C4-2B (cell line): Measurements from ENCODE around the gene FEN1.

Source experiments
- H3K27ac ChIP-seq: fragments of 450-650 bp; 2 replicates; pipeline ENCODE4 v1.5.1; 2017
- ZFX ChIP-seq: fragments of 450-650 bp; IDR thresholded peaks from 2 replicates; pipeline ENCODE4 v1.6.1; 2017
- TF ChIP-seq, protein P1 (sequence below): fragments of 450-650 bp; conservative IDR thresholded peaks from 2 replicates; pipeline ENCODE4 v1.5.1; 2017; ENCODE audit warnings: mild to moderate bottlenecking

Gene FEN1

DNA sequence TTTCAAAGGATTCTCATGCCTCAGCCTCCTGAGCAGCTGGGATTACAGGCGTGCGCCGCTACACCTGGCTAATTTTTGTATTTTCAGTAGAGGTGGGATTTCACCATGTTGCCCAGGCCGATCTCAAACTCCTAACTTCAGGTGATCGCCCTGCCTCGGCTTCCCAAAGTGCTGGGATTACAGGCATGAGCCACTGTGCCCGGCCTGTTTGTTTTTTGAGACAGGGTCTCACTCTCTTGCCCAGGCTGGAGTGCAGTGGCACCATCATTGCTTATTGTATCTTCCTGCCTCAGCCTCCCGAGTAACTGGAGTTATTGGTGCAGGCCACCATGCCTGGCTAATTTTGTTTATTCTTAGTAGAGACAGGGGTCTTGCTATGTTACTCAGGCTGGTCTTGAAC is 43.5 kb downstream of the FEN1 start:
- H3K27ac ChIP-seq, result no peak overlapping the region
- TF ChIP-seq, protein P1, sequence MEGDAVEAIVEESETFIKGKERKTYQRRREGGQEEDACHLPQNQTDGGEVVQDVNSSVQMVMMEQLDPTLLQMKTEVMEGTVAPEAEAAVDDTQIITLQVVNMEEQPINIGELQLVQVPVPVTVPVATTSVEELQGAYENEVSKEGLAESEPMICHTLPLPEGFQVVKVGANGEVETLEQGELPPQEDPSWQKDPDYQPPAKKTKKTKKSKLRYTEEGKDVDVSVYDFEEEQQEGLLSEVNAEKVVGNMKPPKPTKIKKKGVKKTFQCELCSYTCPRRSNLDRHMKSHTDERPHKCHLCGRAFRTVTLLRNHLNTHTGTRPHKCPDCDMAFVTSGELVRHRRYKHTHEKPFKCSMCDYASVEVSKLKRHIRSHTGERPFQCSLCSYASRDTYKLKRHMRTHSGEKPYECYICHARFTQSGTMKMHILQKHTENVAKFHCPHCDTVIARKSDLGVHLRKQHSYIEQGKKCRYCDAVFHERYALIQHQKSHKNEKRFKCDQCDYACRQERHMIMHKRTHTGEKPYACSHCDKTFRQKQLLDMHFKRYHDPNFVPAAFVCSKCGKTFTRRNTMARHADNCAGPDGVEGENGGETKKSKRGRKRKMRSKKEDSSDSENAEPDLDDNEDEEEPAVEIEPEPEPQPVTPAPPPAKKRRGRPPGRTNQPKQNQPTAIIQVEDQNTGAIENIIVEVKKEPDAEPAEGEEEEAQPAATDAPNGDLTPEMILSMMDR, result no peak
- no peak for TF ChIP-seq ZFX

DNA sequence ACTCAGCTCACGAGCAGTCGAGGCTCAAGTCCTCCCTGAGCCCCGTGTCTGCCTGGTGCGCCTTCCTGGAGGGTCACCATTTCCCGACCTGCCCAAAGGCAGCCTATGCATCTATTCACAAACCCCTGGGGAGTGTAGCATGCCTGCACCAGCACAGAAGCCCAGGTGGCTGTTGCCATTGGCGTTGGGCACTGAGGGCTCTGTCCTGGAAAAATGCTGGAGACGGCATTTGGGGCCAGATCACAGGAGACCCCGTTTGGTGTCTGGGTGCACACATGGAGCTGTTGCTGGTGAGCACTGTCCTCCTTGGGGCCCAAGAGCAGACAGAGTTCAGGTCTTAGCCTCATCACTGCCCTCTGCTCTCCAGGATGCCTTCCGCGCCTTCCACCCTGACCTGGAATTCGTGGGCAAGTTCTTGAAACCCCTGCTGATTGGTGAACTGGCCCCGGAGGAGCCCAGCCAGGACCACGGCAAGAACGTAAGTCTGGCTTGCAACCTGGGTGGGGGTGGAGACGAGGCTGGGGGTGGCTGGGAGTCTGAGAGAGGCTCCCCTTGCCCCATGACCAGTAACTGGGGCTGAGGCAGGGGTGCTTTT is 44.8 kb downstream of the FEN1 start:
- TF ChIP-seq, protein P1, result no peak
- no peak for TF ChIP-seq ZFX
- no peak overlapping the region for H3K27ac ChIP-seq

DNA sequence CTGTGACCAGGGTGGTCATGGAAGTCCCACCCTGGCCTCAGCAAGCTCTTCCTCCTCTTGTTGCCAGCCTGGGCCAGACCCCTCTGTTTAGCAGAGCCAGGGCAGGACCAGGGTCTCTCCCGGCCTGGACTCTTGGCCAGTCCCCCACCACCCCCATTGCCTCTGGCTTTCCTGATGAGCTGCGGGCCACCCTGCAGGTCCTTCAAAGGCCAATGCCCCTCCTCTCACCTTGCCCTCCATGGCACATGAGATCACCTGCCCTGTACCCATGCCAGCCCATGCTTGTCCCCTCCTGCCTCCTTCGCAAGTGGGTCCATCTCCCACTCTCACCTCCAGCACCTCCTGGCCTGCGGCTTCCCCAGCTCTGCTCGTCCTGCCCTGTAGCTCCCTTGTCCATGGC is 45.8 kb downstream of the FEN1 start:
- no peak overlapping the region for H3K27ac ChIP-seq
- TF ChIP-seq, protein P1, result no peak
- TF ChIP-seq ZFX, result no peak

DNA sequence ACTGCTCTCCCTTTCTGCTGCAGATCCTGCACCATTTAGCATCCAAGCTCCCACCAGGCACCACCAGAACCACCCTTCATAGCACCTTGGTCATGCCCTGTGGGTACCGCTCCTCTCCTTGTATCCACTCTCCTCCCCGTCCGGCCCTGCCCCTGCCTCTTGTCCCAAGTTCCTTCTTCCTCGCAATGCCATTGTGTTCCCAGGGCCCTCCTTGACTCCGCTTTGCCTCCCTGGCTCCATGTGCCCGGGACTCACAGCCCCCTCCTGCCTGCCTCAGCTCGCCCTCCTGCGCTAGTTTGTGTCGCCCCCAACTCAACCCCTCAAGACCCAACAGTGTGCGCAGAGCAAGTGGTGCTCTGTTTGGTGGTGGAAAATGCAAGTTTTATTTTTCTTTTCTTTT is 46.2 kb downstream of the FEN1 start:
- no peak for TF ChIP-seq ZFX
- TF ChIP-seq, protein P1, result no peak
- no peak overlapping the region for H3K27ac ChIP-seq

DNA sequence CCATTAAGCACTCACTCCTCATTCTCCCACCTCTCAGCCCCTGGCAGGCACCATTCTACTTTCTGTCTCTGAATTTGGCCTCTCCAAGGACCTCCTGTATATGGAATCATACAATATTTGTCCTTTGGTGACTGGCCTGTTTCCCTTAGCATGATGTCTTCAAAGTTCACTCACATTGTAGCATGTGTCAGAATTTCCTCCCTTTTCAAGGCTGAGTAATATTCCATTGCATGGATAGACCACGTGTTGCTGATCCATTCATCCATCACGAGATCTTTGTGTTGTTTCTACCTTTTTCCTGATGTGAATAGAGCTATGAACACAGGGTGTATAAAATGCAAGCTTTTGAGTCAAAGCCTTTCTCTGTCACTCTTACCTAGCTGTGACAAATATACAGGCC is 47.0 kb downstream of the FEN1 start:
- no peak overlapping the region for H3K27ac ChIP-seq
- no peak for TF ChIP-seq ZFX
- TF ChIP-seq, protein P1, result no peak

DNA sequence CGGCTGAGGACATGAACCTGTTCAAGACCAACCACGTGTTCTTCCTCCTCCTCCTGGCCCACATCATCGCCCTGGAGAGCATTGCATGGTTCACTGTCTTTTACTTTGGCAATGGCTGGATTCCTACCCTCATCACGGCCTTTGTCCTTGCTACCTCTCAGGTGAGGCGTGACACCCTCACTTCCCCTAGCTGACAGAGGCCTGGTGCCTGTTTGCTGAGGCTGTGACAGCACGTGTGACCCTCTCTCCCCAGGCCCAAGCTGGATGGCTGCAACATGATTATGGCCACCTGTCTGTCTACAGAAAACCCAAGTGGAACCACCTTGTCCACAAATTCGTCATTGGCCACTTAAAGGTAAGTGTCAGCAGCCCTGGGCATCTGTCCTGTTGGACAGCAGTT is 47.7 kb downstream of the FEN1 start:
- no peak overlapping the region for H3K27ac ChIP-seq
- TF ChIP-seq, protein P1, result no peak
- TF ChIP-seq ZFX, result no peak

DNA sequence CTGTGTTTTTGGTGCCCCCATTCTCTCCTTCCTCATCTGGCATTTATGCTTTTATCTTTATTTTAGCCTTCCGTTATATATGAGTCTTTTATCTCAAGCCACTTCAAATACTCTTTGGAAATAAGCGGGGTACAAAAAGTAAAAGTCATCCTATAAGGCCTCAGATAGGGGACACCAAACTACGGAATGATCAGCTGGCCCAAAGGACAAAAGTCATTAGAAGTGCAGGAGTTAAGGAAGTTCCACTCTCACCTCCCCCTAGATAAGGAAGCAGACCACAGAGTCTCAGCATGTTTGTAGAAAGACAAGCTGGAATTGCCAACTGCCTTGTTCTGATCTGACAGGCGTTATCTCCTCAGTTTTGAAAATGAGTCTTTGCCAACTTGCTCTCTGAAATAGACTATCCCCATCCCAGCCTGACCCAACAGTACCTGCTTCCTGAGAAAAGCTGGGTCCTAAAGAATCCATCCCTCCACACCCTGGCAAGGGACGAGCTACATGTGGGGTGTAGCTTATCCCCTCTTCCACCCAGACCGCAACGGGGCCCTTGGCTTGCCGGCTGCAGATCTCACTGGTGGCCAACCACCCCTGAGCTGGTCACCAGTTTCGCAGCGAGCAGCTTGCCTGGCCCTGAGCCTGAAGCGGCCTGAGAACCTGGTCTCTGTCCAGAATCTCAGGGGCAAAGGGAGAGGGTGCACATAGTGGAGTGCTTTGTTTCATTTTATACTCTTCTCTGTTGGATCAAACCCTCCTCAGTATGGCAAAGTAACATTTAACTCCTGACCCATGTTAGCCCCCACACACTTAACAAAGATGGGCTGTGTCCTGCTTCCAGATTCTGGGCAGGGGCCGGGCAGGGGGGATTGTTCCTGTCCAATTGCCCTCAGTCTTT is 49.2 kb downstream of the FEN1 start:
- no peak overlapping the region for H3K27ac ChIP-seq
- no peak for TF ChIP-seq ZFX
- TF ChIP-seq, protein P1, result no peak
